NCI-H2171 treated with DMSO at 0.1 percent for 48 hours (cell line): ENCODE data around the gene TMBIM6.

Source experiments
- DNase-seq: peaks from one replicate; lab custom pipeline; 2025; lab: John Stamatoyannopoulos, UW

The TMBIM6 gene

GRCh38 chr12:49798248-49798647, 56.9 kb downstream of the TMBIM6 start:
- no peak for DNase-seq

GRCh38 chr12:49798934-49799333, 57.6 kb downstream of the TMBIM6 start:
- DNase-seq, result no peak

- DNase-seq, result no peak
Measured at GRCh38 chr12:49800421-49801140, 59.2 kb downstream of the TMBIM6 start.

DNA sequence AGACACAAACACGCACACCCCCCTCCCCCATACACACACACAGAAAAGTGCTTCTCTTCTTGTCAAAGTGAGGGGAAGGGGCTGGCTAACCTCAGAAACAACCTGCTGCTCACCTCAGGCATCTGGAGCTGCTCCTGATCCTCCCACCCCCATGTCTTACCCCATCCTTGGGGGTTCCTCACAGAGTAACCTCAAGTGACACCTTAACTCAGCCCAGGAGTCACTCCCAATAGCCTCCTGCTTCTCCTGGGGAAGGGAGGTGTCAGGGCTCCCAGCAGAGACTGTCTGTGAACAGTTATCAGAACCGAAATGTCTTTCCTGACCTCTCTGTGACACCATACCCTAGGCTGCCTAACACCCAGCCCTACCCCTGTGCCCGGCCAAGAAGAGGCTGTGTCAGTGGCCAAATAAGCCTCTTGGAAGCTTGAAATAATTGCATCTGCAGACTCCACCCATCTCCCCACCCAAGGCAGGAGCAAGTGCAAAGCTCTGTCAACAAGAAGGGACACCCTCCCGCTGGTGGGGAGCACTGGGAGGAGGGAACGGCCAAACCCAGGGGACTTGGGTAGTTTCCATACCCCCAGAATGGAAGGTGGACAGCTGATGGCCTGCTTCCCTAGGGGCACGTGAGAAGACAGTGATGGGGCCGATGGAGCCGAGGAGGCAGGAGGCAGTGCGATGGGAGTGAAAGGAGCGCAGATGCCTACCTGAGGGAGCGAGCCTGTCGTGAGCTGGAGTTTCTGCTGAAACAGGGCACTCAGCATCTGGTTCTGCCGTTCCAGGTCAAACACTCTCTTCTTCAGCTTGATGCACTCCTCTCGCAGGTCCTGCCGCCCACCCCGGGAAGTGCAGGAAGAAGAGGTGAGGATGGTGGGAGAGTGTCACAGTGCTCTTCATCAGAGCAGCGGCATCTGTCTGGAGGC, 60.0 kb downstream of the TMBIM6 start:
- DNase-seq, result no peak

DNA sequence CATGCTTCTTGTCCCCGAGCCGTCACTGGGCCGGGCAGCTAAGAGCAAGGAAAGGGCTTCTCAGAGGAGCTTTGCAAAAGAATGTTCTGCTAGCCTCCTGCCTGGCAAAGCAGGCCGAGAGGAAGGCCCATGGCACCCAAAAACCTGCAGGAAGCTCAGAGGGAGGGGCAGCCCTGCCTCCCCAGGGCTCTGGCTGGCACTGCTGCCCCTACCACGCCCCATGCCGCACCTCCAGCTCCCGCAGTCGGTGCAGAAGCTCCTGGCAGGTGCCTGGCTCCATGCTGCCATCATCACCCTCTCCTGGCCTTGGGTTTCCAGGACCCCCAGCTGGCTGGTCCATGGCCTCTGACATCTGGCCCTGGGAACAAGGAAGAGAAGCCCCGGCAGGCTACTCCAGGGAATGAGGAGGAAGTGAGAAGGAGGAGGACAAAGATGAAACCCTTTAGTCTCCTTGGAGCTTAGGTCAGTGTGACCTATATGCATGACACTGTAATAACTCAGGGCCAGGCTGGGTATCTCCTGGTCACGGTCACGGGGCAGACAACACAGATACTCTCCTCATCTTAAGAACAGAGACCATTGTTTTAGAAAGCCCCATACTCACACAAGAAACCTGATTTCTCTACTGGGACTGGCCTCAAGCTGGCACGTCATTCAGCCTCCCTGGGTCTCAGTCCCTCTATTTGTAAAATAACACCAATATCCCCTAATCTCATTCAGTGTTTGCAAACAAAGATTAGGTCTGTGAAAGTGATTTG, 62.5 kb downstream of the TMBIM6 start:
- DNase-seq, result no peak

DNA sequence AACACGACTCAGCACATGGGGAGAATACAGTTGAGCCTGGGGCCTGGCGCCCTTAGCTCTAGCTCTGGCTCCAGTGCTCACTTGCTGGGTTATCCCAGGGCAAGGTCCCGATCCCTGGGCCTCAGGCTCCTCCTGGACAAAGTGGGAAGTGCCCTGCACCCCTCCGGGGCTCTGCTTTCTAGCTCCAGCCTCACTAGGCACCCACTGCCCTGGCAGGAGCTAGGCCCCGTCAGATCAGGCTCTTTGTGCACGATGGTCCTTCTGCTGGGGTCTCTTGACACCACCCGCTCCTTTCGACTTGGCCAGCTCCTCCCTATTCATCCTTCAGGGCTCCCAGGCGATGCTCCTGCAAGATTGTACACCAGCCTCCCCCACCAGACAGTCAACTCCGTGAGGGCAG, 63.5 kb downstream of the TMBIM6 start:
- no peak for DNase-seq

GRCh38 chr12:49805409-49805808, 64.1 kb downstream of the TMBIM6 start:
- no peak for DNase-seq

DNA sequence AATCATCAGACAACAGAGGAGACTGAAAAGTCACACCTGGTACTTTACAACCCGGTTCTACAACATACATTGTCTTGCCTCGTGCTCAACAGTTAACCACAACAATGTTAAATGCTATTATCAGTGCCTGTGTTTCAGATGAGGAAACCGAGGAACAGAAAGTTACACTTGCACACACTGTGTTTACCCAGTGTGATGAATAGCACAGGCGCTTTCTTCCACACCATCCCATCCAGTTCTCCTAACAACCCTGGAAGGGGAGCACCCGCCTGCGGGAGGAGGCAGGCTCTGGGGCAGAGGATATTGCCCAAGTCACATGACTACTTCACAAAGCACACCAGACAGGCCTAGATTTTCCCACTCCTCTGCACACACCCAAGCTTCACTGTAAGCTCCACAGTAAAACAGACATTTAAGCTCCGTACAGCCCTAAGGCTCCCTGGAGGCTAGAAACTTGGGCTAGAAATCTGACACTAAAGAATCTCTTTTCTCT, 65.0 kb downstream of the TMBIM6 start:
- no peak for DNase-seq

DNA sequence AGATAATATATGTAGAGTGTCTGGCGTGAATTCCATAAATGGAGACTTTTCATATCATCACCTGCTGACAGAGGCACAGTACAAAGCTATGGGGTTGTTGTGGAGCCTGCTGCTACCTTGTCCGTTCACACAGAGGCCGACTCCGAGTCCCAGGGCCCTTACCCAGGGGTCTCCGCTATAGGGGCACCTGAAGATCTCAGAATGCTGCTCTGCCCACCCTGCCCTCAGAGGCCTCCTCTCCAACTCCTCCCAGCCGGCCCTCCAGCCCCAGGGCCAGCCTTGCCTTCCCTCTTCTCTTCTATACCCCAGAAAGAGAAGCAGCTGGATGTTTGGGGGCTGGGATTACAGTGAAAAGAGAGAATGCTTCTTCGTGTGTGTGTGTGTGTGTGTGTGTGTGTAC, 65.5 kb downstream of the TMBIM6 start:
- no peak for DNase-seq

GRCh38 chr12:49807991-49808580, 66.7 kb downstream of the TMBIM6 start:
- DNase-seq, result no peak

- DNase-seq, result no peak
Measured at GRCh38 chr12:49808686-49809380, 67.5 kb downstream of the TMBIM6 start.

GRCh38 chr12:49809381-49809905, 68.1 kb downstream of the TMBIM6 start:
- peak; percentile 67 for DNase-seq

GRCh38 chr12:49809906-49810389, 68.6 kb downstream of the TMBIM6 start:
- no peak for DNase-seq

GRCh38 chr12:49811136-49811535, 69.8 kb downstream of the TMBIM6 start:
- DNase-seq, result peak; percentile 8

DNA sequence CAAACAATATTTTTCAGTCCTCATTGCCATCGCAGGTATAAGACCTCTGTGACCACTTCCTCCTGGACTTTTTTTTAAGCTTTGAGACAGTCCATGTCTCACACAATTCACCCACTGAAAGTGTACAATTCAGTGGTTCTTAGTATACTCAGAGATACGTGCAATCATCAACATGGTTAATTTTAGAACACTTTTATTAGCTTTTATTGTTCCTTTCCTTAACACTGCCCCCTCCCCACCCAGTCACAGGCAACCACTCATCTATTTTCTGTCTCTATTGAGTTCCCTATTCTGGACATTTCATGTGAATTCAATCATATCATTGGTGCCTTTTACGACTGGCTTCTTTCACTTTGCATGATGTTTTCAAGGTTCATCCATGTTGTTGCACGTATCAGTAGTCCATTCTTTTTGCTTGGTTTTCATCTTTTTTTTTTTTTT, 70.6 kb downstream of the TMBIM6 start:
- no peak for DNase-seq

DNA sequence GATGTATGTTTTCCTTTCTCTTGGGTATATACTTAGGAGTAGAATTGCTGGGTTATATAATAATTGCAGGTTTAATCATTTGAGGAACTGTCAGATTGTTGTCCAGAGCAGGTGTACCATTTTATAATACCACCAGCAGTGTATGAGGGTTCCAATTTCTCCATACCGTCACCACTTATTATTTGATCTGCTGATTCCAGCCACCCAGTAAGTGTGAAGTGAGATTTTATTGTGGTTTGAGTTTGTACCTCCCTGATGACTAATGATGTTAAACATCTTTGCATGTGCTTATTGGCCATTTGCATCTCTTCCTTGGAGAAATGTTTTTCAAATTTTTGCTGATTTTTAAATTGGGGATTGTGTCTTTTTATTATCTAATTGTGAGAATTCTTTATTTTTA, 71.8 kb downstream of the TMBIM6 start:
- DNase-seq, result no peak
